ENCODE data around the gene LOX. TPM values are rescaled to one million over a fixed set of nuclear protein-coding genes. Genes with fewer than 3 reads are reported as not detected.

Gene LOX
- polyA plus RNA-seq, 1 donor from 2014 or later, result 0.52 TPM

DNA sequence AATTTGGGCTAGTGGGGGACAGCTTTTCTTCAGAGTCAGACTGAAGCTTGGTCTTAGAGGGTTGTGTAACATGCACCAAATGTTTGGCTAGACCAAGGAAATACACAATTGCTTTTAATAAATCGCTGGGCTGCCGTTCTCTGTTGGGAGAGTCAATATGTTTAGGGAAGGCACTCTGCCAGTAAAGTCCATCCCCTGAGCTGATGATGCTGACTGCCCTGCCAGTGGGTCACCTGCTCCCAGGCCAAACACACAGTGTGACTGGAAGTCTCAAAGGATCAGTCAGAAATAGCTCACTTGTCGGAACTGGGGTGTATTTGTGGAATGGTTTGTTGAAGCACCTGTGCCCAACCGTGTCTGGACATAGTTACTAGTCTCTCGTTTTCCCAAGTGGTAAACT is 33.4 kb upstream of the LOX start:
- no peaks in the 10 kb centered on the region for H3K36me3 ChIP-seq (ENCODE audit: insufficient read depth, low read length)
- TF ChIP-seq TAF1 (IDR thresholded peaks at IDR 0.05; ENCODE audit: low read depth), result no peak
- TF ChIP-seq RAD21 (conservative IDR thresholded peaks at IDR 0.05), result no peak
- no peak for TF ChIP-seq MXI1 (conservative IDR thresholded peaks at IDR 0.05; ENCODE audit: poor library complexity, severe bottlenecking)
- TF ChIP-seq EZH2 (IDR thresholded peaks at IDR 0.05; ENCODE audit: borderline replicate concordance, insufficient read depth, low read length, poor library complexity, severe bottlenecking), result no peak
- TF ChIP-seq POLR2AphosphoS5 (IDR thresholded peaks at IDR 0.05), result no peak
- TF ChIP-seq, protein P1, sequence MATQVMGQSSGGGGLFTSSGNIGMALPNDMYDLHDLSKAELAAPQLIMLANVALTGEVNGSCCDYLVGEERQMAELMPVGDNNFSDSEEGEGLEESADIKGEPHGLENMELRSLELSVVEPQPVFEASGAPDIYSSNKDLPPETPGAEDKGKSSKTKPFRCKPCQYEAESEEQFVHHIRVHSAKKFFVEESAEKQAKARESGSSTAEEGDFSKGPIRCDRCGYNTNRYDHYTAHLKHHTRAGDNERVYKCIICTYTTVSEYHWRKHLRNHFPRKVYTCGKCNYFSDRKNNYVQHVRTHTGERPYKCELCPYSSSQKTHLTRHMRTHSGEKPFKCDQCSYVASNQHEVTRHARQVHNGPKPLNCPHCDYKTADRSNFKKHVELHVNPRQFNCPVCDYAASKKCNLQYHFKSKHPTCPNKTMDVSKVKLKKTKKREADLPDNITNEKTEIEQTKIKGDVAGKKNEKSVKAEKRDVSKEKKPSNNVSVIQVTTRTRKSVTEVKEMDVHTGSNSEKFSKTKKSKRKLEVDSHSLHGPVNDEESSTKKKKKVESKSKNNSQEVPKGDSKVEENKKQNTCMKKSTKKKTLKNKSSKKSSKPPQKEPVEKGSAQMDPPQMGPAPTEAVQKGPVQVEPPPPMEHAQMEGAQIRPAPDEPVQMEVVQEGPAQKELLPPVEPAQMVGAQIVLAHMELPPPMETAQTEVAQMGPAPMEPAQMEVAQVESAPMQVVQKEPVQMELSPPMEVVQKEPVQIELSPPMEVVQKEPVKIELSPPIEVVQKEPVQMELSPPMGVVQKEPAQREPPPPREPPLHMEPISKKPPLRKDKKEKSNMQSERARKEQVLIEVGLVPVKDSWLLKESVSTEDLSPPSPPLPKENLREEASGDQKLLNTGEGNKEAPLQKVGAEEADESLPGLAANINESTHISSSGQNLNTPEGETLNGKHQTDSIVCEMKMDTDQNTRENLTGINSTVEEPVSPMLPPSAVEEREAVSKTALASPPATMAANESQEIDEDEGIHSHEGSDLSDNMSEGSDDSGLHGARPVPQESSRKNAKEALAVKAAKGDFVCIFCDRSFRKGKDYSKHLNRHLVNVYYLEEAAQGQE (IDR thresholded peaks at IDR 0.05; ENCODE audit: borderline replicate concordance), result no peak
- TF ChIP-seq EP300 (conservative IDR thresholded peaks at IDR 0.05; ENCODE audit: poor library complexity, severe bottlenecking), result no peak
- TF ChIP-seq SMC3 (conservative IDR thresholded peaks at IDR 0.05; ENCODE audit: poor library complexity), result no peak
- TF ChIP-seq, protein P2, sequence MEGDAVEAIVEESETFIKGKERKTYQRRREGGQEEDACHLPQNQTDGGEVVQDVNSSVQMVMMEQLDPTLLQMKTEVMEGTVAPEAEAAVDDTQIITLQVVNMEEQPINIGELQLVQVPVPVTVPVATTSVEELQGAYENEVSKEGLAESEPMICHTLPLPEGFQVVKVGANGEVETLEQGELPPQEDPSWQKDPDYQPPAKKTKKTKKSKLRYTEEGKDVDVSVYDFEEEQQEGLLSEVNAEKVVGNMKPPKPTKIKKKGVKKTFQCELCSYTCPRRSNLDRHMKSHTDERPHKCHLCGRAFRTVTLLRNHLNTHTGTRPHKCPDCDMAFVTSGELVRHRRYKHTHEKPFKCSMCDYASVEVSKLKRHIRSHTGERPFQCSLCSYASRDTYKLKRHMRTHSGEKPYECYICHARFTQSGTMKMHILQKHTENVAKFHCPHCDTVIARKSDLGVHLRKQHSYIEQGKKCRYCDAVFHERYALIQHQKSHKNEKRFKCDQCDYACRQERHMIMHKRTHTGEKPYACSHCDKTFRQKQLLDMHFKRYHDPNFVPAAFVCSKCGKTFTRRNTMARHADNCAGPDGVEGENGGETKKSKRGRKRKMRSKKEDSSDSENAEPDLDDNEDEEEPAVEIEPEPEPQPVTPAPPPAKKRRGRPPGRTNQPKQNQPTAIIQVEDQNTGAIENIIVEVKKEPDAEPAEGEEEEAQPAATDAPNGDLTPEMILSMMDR (IDR thresholded peaks at IDR 0.05; ENCODE audit: poor library complexity, severe bottlenecking), result no peak
- no peaks in the 10 kb centered on the region for H3K79me2 ChIP-seq (replicated peaks; ENCODE audit: insufficient read depth, low read length)
- H3K9me2 ChIP-seq (ENCODE audit: insufficient read depth, low read length), result no peaks in the 10 kb centered on the region
- no peak overlapping the region for H3K4me2 ChIP-seq (ENCODE audit: low read length)
- no peaks in the 10 kb centered on the region for H3F3A ChIP-seq (ENCODE audit: insufficient read depth, low read length, poor library complexity, severe bottlenecking)
- H3K9me3 ChIP-seq (ENCODE audit: low read length), result no peaks in the 10 kb centered on the region
- H4K20me1 ChIP-seq (ENCODE audit: insufficient read depth), result no peaks in the 10 kb centered on the region
- H3K27me3 ChIP-seq (ENCODE audit: insufficient read depth, low read depth, low read length), result no peaks in the 10 kb centered on the region
- H3K27ac ChIP-seq (ENCODE audit: low read length), result no peak overlapping the region
- H2AFZ ChIP-seq (ENCODE audit: low read depth, low read length), result no peak overlapping the region
- H3K4me3 ChIP-seq (ENCODE audit: low read length), result no peak overlapping the region
- no peak overlapping the region for H3K9ac ChIP-seq (ENCODE audit: low read length)

DNA sequence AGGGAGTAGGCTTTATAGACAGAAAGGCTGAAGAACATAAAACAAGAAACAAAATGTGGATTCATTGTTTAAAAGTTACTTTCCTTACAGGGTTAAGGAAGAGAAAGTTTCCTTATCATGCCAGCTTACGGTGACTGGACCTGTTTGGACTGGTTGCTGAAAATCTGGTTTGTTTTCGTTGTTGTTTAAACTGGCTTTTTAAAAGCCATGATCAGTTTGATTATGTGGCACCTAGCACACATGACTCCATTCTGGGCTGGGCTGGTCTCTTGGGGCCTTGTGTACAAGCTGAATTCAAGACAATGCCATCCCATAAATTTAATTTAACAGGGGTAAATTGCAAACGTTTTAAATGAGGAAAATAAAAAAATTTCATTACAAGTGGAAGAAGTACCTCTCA is 32.9 kb upstream of the LOX start:
- no peak overlapping the region for H2AFZ ChIP-seq (ENCODE audit: low read depth, low read length)
- no peaks in the 10 kb centered on the region for H4K20me1 ChIP-seq (ENCODE audit: insufficient read depth)
- no peak overlapping the region for H3K27ac ChIP-seq (ENCODE audit: low read length)
- H3K9me2 ChIP-seq (ENCODE audit: insufficient read depth, low read length), result no peaks in the 10 kb centered on the region
- no peaks in the 10 kb centered on the region for H3K36me3 ChIP-seq (ENCODE audit: insufficient read depth, low read length)
- no peak overlapping the region for H3K9ac ChIP-seq (ENCODE audit: low read length)
- TF ChIP-seq MXI1 (conservative IDR thresholded peaks at IDR 0.05; ENCODE audit: poor library complexity, severe bottlenecking), result no peak
- TF ChIP-seq, protein P1 (IDR thresholded peaks at IDR 0.05; ENCODE audit: borderline replicate concordance), result no peak
- H3K79me2 ChIP-seq (replicated peaks; ENCODE audit: insufficient read depth, low read length), result no peaks in the 10 kb centered on the region
- no peak overlapping the region for H3K4me2 ChIP-seq (ENCODE audit: low read length)
- no peak overlapping the region for H3K4me3 ChIP-seq (ENCODE audit: low read length)
- H3K27me3 ChIP-seq (ENCODE audit: insufficient read depth, low read depth, low read length), result no peaks in the 10 kb centered on the region
- no peaks in the 10 kb centered on the region for H3K9me3 ChIP-seq (ENCODE audit: low read length)
- no peaks in the 10 kb centered on the region for H3F3A ChIP-seq (ENCODE audit: insufficient read depth, low read length, poor library complexity, severe bottlenecking)

All from neural cell (in vitro differentiated cells).